Measurements from ENCODE around the gene TP53. TPM values are rescaled to one million over a fixed set of nuclear protein-coding genes. Genes with fewer than 3 reads are reported as not detected.

Gene TP53
- total and polyA plus RNA-seq, 9 of the 15 experiments (the other 6 are each of a cell fraction or from before 2014, with no cell fraction given): 2.8 to 14.0 (median 7.1) TPM

DNA sequence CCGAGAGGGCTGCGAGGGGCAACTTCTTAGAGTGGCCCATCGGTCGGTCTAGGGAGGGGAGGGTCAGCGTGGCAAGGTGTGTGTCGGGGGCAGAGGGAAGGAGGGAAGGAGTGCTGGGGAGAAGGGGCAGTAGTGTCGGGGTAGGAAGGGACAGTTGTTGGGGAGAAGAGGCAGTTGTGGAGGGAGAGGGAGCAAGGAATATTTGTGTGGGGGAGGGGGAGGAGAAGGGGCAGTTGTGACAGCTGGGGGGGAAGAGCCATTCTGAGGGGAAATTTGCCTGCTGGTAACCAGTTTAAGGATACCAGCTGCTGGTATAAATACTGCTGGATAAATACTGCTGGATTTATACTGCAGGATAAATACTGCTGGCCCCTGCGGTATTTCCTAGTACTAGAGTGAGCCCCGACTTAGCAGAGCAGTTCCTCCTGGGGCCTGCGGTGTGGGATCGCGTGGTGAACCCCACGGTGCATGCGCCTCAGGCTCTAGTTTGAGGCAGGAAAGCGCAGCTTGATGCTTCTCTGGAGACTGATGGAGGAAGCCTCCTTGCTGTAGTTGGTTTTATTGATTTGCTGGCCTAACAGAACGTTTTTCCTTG is 30.6 kb upstream of the TP53 start (continued):
- TF ChIP-seq, protein P1, sequence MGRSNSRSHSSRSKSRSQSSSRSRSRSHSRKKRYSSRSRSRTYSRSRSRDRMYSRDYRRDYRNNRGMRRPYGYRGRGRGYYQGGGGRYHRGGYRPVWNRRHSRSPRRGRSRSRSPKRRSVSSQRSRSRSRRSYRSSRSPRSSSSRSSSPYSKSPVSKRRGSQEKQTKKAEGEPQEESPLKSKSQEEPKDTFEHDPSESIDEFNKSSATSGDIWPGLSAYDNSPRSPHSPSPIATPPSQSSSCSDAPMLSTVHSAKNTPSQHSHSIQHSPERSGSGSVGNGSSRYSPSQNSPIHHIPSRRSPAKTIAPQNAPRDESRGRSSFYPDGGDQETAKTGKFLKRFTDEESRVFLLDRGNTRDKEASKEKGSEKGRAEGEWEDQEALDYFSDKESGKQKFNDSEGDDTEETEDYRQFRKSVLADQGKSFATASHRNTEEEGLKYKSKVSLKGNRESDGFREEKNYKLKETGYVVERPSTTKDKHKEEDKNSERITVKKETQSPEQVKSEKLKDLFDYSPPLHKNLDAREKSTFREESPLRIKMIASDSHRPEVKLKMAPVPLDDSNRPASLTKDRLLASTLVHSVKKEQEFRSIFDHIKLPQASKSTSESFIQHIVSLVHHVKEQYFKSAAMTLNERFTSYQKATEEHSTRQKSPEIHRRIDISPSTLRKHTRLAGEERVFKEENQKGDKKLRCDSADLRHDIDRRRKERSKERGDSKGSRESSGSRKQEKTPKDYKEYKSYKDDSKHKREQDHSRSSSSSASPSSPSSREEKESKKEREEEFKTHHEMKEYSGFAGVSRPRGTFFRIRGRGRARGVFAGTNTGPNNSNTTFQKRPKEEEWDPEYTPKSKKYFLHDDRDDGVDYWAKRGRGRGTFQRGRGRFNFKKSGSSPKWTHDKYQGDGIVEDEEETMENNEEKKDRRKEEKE (IDR thresholded peaks at IDR 0.05; ENCODE audit: borderline replicate concordance in 1 of 2, control insufficient read depth in 1 of 2, low read depth in 2 of 2, low read length in 1 of 2): no peak
- no peak for TF ChIP-seq STAG1 (CRISPR knock-in tag; IDR thresholded peaks at IDR 0.05; ENCODE audit: borderline replicate concordance)
- peak; percentile 24; the same call in 1 of the 2 replicates for TF ChIP-seq MGA (IDR thresholded peaks at IDR 0.05)
- TF ChIP-seq RBM14 (IDR thresholded peaks at IDR 0.05; ENCODE audit: borderline replicate concordance, insufficient read depth, low read depth, low read length): no peak
- TF ChIP-seq, protein P2, sequence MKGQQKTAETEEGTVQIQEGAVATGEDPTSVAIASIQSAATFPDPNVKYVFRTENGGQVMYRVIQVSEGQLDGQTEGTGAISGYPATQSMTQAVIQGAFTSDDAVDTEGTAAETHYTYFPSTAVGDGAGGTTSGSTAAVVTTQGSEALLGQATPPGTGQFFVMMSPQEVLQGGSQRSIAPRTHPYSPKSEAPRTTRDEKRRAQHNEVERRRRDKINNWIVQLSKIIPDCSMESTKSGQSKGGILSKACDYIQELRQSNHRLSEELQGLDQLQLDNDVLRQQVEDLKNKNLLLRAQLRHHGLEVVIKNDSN (CRISPR knock-in tag; IDR thresholded peaks at IDR 0.05): no peak
- TF ChIP-seq, protein P3, sequence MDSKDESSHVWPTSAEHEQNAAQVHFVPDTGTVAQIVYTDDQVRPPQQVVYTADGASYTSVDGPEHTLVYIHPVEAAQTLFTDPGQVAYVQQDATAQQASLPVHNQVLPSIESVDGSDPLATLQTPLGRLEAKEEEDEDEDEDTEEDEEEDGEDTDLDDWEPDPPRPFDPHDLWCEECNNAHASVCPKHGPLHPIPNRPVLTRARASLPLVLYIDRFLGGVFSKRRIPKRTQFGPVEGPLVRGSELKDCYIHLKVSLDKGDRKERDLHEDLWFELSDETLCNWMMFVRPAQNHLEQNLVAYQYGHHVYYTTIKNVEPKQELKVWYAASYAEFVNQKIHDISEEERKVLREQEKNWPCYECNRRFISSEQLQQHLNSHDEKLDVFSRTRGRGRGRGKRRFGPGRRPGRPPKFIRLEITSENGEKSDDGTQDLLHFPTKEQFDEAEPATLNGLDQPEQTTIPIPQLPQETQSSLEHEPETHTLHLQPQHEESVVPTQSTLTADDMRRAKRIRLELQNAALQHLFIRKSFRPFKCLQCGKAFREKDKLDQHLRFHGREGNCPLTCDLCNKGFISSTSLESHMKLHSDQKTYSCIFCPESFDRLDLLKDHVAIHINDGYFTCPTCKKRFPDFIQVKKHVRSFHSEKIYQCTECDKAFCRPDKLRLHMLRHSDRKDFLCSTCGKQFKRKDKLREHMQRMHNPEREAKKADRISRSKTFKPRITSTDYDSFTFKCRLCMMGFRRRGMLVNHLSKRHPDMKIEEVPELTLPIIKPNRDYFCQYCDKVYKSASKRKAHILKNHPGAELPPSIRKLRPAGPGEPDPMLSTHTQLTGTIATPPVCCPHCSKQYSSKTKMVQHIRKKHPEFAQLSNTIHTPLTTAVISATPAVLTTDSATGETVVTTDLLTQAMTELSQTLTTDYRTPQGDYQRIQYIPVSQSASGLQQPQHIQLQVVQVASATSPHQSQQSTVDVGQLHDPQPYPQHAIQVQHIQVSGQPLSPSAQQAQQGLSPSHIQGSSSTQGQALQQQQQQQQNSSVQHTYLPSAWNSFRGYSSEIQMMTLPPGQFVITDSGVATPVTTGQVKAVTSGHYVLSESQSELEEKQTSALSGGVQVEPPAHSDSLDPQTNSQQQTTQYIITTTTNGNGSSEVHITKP (IDR thresholded peaks at IDR 0.05; ENCODE audit: partially characterized antibody): peak; percentile 7
